ENCODE measurements around the gene ITGAV. TPM values are rescaled to one million over a fixed set of nuclear protein-coding genes. Genes with fewer than 3 reads are reported as not detected.
"Not testable (repeated sequence)": the region's sequence is repeated elsewhere in the genome, so short reads cannot be mapped to it uniquely, and the experiment has no call there.

Gene ITGAV
- total RNA-seq, 1 donor, result 311 TPM

DNA sequence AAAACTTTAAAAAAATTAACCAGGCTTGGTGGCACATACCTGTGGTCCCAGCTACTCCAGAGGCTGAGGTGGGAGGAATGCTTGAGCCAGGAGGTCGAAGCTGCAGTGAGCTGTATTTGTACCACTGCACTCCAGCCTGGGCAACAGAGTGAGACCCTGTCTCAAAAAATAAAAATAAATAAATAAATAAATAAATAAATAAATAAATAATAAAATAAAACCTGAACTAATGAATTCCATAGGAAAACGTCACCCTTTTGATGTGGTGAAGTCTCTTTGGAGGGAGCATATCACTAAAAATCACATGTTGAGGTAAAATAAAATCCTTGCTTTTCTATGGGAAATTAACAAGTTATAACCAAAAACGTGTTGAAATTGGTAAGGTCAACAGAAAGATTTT, 29.6 kb upstream of the ITGAV start:
- Histone ChIP-seq H3K4me2 (ENCODE audit: insufficient read depth, low read length) (no peak overlapping the region), H3K27me3 (ENCODE audit: insufficient read depth, low read length) (no peaks in the 10 kb centered on the region), H3K27ac (ENCODE audit: low read depth, low read length) (no peak overlapping the region), H4K20me1 (ENCODE audit: insufficient read depth, low read length) (no peaks in the 10 kb centered on the region), H3K4me3 (ENCODE audit: insufficient read depth, low read length) (no peak overlapping the region), H3K4me1 (ENCODE audit: insufficient read depth, low read length) (peaks cover under 1% of the 10 kb centered on the region), H2AFZ (ENCODE audit: low read length) (no peak overlapping the region), H3K9me3 (ENCODE audit: low read depth, low read length) (no peaks in the 10 kb centered on the region), H3K36me3 (ENCODE audit: insufficient read depth, low read length) (no peaks in the 10 kb centered on the region), H3K79me2 (ENCODE audit: insufficient read depth, low read length) (no peaks in the 10 kb centered on the region)
- no peak for TF ChIP-seq CTCF (IDR thresholded peaks at IDR 0.05; ENCODE audit: extremely low read depth, low read depth, low read length)
- DNase-seq (ENCODE audit: insufficient read length, low spot score, missing footprints), result no peak

- TF ChIP-seq CTCF (IDR thresholded peaks at IDR 0.05; ENCODE audit: extremely low read depth, low read depth, low read length), result no peak
- Histone ChIP-seq H3K9me3 (ENCODE audit: low read depth, low read length) (no peaks in the 10 kb centered on the region), H3K27me3 (ENCODE audit: insufficient read depth, low read length) (no peaks in the 10 kb centered on the region), H3K4me1 (ENCODE audit: insufficient read depth, low read length) (no peaks in the 10 kb centered on the region), H4K20me1 (ENCODE audit: insufficient read depth, low read length) (no peaks in the 10 kb centered on the region), H3K4me2 (ENCODE audit: insufficient read depth, low read length) (no peak overlapping the region), H2AFZ (ENCODE audit: low read length) (no peak overlapping the region), H3K79me2 (ENCODE audit: insufficient read depth, low read length) (no peaks in the 10 kb centered on the region), H3K27ac (ENCODE audit: low read depth, low read length) (no peak overlapping the region), H3K4me3 (ENCODE audit: insufficient read depth, low read length) (no peak overlapping the region), H3K36me3 (ENCODE audit: insufficient read depth, low read length) (no peaks in the 10 kb centered on the region)
- no peak for DNase-seq (ENCODE audit: insufficient read length, low spot score, missing footprints)
Measured at GRCh38 chr2:186561467-186562208, 28.2 kb upstream of the ITGAV start.

- Histone ChIP-seq H3K27ac (ENCODE audit: low read depth, low read length) (no peak overlapping the region), H3K4me1 (ENCODE audit: insufficient read depth, low read length) (no peaks in the 10 kb centered on the region), H3K79me2 (ENCODE audit: insufficient read depth, low read length) (no peaks in the 10 kb centered on the region), H3K4me2 (ENCODE audit: insufficient read depth, low read length) (no peak overlapping the region), H4K20me1 (ENCODE audit: insufficient read depth, low read length) (no peaks in the 10 kb centered on the region), H2AFZ (ENCODE audit: low read length) (no peak overlapping the region), H3K36me3 (ENCODE audit: insufficient read depth, low read length) (no peaks in the 10 kb centered on the region), H3K9me3 (ENCODE audit: low read depth, low read length) (no peaks in the 10 kb centered on the region), H3K27me3 (ENCODE audit: insufficient read depth, low read length) (no peaks in the 10 kb centered on the region), H3K4me3 (ENCODE audit: insufficient read depth, low read length) (no peak overlapping the region)
- no peak for DNase-seq (ENCODE audit: insufficient read length, low spot score, missing footprints)
- TF ChIP-seq CTCF (IDR thresholded peaks at IDR 0.05; ENCODE audit: extremely low read depth, low read depth, low read length), result no peak
Measured at GRCh38 chr2:186562209-186562578, 27.7 kb upstream of the ITGAV start.

DNA sequence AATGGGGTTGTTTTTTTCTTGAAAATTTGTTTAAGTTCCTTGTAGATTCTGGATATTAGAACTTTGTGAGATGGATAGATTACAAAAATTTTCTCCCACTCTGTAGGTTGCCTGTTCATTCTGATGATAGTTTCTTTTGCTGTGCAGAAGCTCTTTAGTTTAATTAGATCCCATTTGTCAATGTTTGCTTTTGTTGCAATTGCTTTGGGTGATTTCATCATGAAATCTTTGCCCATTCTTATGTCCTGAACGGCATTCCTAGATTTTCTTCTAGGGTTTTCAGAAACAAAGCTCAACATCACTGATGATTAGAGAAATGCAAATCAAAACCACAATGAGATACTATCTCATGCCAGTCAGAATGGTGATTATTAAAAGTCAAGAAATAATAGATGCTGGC, 21.3 kb upstream of the ITGAV start:
- H3K4me2 ChIP-seq (ENCODE audit: insufficient read depth, low read length); H2AFZ ChIP-seq (ENCODE audit: low read length); H3K4me3 ChIP-seq (ENCODE audit: insufficient read depth, low read length); H3K79me2 ChIP-seq (ENCODE audit: insufficient read depth, low read length); DNase-seq (ENCODE audit: insufficient read length, low spot score, missing footprints); H3K27ac ChIP-seq (ENCODE audit: low read depth, low read length); H3K9me3 ChIP-seq (ENCODE audit: low read depth, low read length); H3K27me3 ChIP-seq (ENCODE audit: insufficient read depth, low read length); H4K20me1 ChIP-seq (ENCODE audit: insufficient read depth, low read length); H3K36me3 ChIP-seq (ENCODE audit: insufficient read depth, low read length): not testable (repeated sequence)
- peaks cover 14% of the 10 kb centered on the region for H3K4me1 ChIP-seq (ENCODE audit: insufficient read depth, low read length)

- H3K9me3 ChIP-seq (ENCODE audit: low read depth, low read length); H4K20me1 ChIP-seq (ENCODE audit: insufficient read depth, low read length); H3K4me2 ChIP-seq (ENCODE audit: insufficient read depth, low read length); H3K36me3 ChIP-seq (ENCODE audit: insufficient read depth, low read length); H3K27me3 ChIP-seq (ENCODE audit: insufficient read depth, low read length); H3K4me3 ChIP-seq (ENCODE audit: insufficient read depth, low read length); H2AFZ ChIP-seq (ENCODE audit: low read length); DNase-seq (ENCODE audit: insufficient read length, low spot score, missing footprints); H3K79me2 ChIP-seq (ENCODE audit: insufficient read depth, low read length); H3K27ac ChIP-seq (ENCODE audit: low read depth, low read length): not testable (repeated sequence)
- peaks cover 14% of the 10 kb centered on the region for H3K4me1 ChIP-seq (ENCODE audit: insufficient read depth, low read length)
Measured at GRCh38 chr2:186569127-186569526, 20.7 kb upstream of the ITGAV start.

Measured in osteoblast (primary cell).